ENCODE data around the gene CIZ1. TPM values are rescaled to one million over a fixed set of nuclear protein-coding genes. Genes with fewer than 3 reads are reported as not detected.
A peak's percentile ranks its signal among the peaks of the same experiment; 100 is the strongest.

CIZ1 gene
- total RNA-seq, 1 donor from 2014 or later: 170 TPM

GRCh38 chr9:128219831-128220230 is 28.5 kb upstream of the CIZ1 start:
- no peaks in the 10 kb centered on the region for H3K9me3 Mint-ChIP-seq (ENCODE audit: unreplicated experiment)
- no peaks in the 10 kb centered on the region for H3K27me3 Mint-ChIP-seq (ENCODE audit: unreplicated experiment)
- DNase-seq (ENCODE audit: extremely low spot score, unreplicated experiment): no peak
- peaks cover 13% of the 10 kb centered on the region for H3K36me3 Mint-ChIP-seq (ENCODE audit: unreplicated experiment)
- H3K4me1 Mint-ChIP-seq (ENCODE audit: unreplicated experiment): peaks cover 22% of the 10 kb centered on the region
- H3K4me3 Mint-ChIP-seq (ENCODE audit: unreplicated experiment): no peak overlapping the region
- no peak overlapping the region for H3K27ac Mint-ChIP-seq (ENCODE audit: unreplicated experiment)
- TF ChIP-seq, protein P1, sequence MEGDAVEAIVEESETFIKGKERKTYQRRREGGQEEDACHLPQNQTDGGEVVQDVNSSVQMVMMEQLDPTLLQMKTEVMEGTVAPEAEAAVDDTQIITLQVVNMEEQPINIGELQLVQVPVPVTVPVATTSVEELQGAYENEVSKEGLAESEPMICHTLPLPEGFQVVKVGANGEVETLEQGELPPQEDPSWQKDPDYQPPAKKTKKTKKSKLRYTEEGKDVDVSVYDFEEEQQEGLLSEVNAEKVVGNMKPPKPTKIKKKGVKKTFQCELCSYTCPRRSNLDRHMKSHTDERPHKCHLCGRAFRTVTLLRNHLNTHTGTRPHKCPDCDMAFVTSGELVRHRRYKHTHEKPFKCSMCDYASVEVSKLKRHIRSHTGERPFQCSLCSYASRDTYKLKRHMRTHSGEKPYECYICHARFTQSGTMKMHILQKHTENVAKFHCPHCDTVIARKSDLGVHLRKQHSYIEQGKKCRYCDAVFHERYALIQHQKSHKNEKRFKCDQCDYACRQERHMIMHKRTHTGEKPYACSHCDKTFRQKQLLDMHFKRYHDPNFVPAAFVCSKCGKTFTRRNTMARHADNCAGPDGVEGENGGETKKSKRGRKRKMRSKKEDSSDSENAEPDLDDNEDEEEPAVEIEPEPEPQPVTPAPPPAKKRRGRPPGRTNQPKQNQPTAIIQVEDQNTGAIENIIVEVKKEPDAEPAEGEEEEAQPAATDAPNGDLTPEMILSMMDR (IDR thresholded peaks at IDR 0.05): no peak

GRCh38 chr9:128218518-128219389 is 27.4 kb upstream of the CIZ1 start:
- H3K27me3 Mint-ChIP-seq (ENCODE audit: unreplicated experiment): no peaks in the 10 kb centered on the region

DNA sequence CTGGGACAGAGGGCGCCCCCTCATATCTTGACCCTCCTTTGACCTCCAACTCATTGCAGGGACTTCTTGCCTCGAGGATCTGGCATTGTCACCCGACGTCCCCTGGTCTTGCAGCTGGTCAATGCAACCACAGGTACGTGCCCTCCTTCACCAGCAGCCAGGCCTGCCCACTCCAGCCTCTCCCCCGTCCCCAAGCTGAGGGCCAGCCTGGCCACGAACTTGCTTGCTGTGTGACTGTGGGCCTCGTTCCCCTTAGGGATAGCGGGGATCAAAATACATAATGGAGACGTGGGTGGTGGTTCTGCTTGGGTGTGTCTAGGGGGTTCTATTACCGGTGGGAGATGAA is 26.8 kb upstream of the CIZ1 start:
- H3K9me3 Mint-ChIP-seq (ENCODE audit: unreplicated experiment): no peaks in the 10 kb centered on the region
- no peak overlapping the region for H3K4me3 Mint-ChIP-seq (ENCODE audit: unreplicated experiment)
- no peak for DNase-seq (ENCODE audit: extremely low spot score, unreplicated experiment)
- TF ChIP-seq, protein P1 (IDR thresholded peaks at IDR 0.05): no peak
- H3K27ac Mint-ChIP-seq (ENCODE audit: unreplicated experiment): no peak overlapping the region
- peaks cover 28% of the 10 kb centered on the region for H3K4me1 Mint-ChIP-seq (ENCODE audit: unreplicated experiment)
- peaks cover 10% of the 10 kb centered on the region for H3K36me3 Mint-ChIP-seq (ENCODE audit: unreplicated experiment)
- no peaks in the 10 kb centered on the region for H3K27me3 Mint-ChIP-seq (ENCODE audit: unreplicated experiment)

More at GRCh38 chr9:128218518-128219389, 27.4 kb upstream of the CIZ1 start:
- Mint-ChIP-seq H3K4me3 (ENCODE audit: unreplicated experiment) (no peak overlapping the region), H3K9me3 (ENCODE audit: unreplicated experiment) (no peaks in the 10 kb centered on the region), H3K4me1 (ENCODE audit: unreplicated experiment) (peaks cover 28% of the 10 kb centered on the region), H3K27ac (ENCODE audit: unreplicated experiment) (no peak overlapping the region), H3K36me3 (ENCODE audit: unreplicated experiment) (peaks cover 13% of the 10 kb centered on the region)
- DNase-seq (ENCODE audit: extremely low spot score, unreplicated experiment): no peak
- TF ChIP-seq, protein P1 (IDR thresholded peaks at IDR 0.05): no peak

- Mint-ChIP-seq H3K9me3 (ENCODE audit: unreplicated experiment) (no peaks in the 10 kb centered on the region), H3K4me3 (ENCODE audit: unreplicated experiment) (no peak overlapping the region), H3K4me1 (ENCODE audit: unreplicated experiment) (peaks cover 32% of the 10 kb centered on the region), H3K36me3 (ENCODE audit: unreplicated experiment) (peaks cover 9% of the 10 kb centered on the region), H3K27ac (ENCODE audit: unreplicated experiment) (peak overlapping the region; percentile 94), H3K27me3 (ENCODE audit: unreplicated experiment) (no peaks in the 10 kb centered on the region)
- no peak for DNase-seq (ENCODE audit: extremely low spot score, unreplicated experiment)
- TF ChIP-seq, protein P1 (IDR thresholded peaks at IDR 0.05): no peak
Measured at GRCh38 chr9:128216781-128217553, 25.6 kb upstream of the CIZ1 start.

Data from osteocyte (in vitro differentiated cells).